ENCODE results near the gene ME3.

The ME3 gene

GRCh38 chr11:86502137-86502642 is 170.2 kb downstream of the ME3 start:
- TF ChIP-seq JUND (IDR thresholded peaks at IDR 0.05; ENCODE audit: low read depth), result no peak
- DNase-seq (ENCODE audit: low read depth in 1 of 2, low spot score in 1 of 2), result no peak
- in situ Hi-C loops (cut with HindIII; ENCODE audit: low pct_unique_long_range_greater_than_20kb, low sequenced_read_pairs), result no loop called here

- TF ChIP-seq JUND (IDR thresholded peaks at IDR 0.05; ENCODE audit: low read depth), result no peak
- in situ Hi-C loops (cut with HindIII; ENCODE audit: low pct_unique_long_range_greater_than_20kb, low sequenced_read_pairs), result no loop called here
- no peak for DNase-seq (ENCODE audit: low read depth in 1 of 2, low spot score in 1 of 2)
These were observed 171.8 kb downstream of the ME3 start for GRCh38 chr11:86500500-86501140.

- in situ Hi-C loops (cut with HindIII; ENCODE audit: low pct_unique_long_range_greater_than_20kb, low sequenced_read_pairs), result no loop called here
- TF ChIP-seq JUND (IDR thresholded peaks at IDR 0.05; ENCODE audit: low read depth), result no peak
- DNase-seq (ENCODE audit: low read depth in 1 of 2, low spot score in 1 of 2), result peak in 1 of 2 experiments; percentile 26
These were observed 172.7 kb downstream of the ME3 start for GRCh38 chr11:86499723-86500129.

GRCh38 chr11:86497836-86498235 is 174.6 kb downstream of the ME3 start:
- in situ Hi-C loops (cut with HindIII; ENCODE audit: low pct_unique_long_range_greater_than_20kb, low sequenced_read_pairs), result no loop called here

GRCh38 chr11:86497310-86497709 is 175.1 kb downstream of the ME3 start:
- DNase-seq (ENCODE audit: low read depth in 1 of 2, low spot score in 1 of 2), result no peak
- no peak for TF ChIP-seq JUND (IDR thresholded peaks at IDR 0.05; ENCODE audit: low read depth)
- in situ Hi-C loops (cut with HindIII; ENCODE audit: low pct_unique_long_range_greater_than_20kb, low sequenced_read_pairs), result no loop called here

More at GRCh38 chr11:86497836-86498235, 174.6 kb downstream of the ME3 start:
- no peak for TF ChIP-seq JUND (IDR thresholded peaks at IDR 0.05; ENCODE audit: low read depth)
- no peak for DNase-seq (ENCODE audit: low read depth in 1 of 2, low spot score in 1 of 2)

GRCh38 chr11:86495351-86495750 is 177.1 kb downstream of the ME3 start:
- no peak for TF ChIP-seq JUND (IDR thresholded peaks at IDR 0.05; ENCODE audit: low read depth)
- DNase-seq (ENCODE audit: low read depth in 1 of 2, low spot score in 1 of 2), result no peak
- in situ Hi-C loops (cut with HindIII; ENCODE audit: low pct_unique_long_range_greater_than_20kb, low sequenced_read_pairs), result no loop called here

GRCh38 chr11:86492370-86493010 is 179.9 kb downstream of the ME3 start:
- in situ Hi-C loops (cut with HindIII; ENCODE audit: low pct_unique_long_range_greater_than_20kb, low sequenced_read_pairs), result no loop called here
- DNase-seq (ENCODE audit: low read depth in 1 of 2, low spot score in 1 of 2), result no peak
- TF ChIP-seq JUND (IDR thresholded peaks at IDR 0.05; ENCODE audit: low read depth), result no peak

GRCh38 chr11:86491027-86491426 is 181.4 kb downstream of the ME3 start:
- TF ChIP-seq JUND (IDR thresholded peaks at IDR 0.05; ENCODE audit: low read depth), result no peak
- DNase-seq (ENCODE audit: low read depth in 1 of 2, low spot score in 1 of 2), result no peak
- in situ Hi-C loops (cut with HindIII; ENCODE audit: low pct_unique_long_range_greater_than_20kb, low sequenced_read_pairs), result no loop called here

- DNase-seq (ENCODE audit: low read depth in 1 of 2, low spot score in 1 of 2), result no peak
- in situ Hi-C loops (cut with HindIII; ENCODE audit: low pct_unique_long_range_greater_than_20kb, low sequenced_read_pairs), result no loop called here
- no peak for TF ChIP-seq JUND (IDR thresholded peaks at IDR 0.05; ENCODE audit: low read depth)
These were observed 181.8 kb downstream of the ME3 start for GRCh38 chr11:86490582-86490981.

GRCh38 chr11:86489442-86489841 is 183.0 kb downstream of the ME3 start:
- no peak for TF ChIP-seq JUND (IDR thresholded peaks at IDR 0.05; ENCODE audit: low read depth)
- in situ Hi-C loops (cut with HindIII; ENCODE audit: low pct_unique_long_range_greater_than_20kb, low sequenced_read_pairs), result no loop called here
- no peak for DNase-seq (ENCODE audit: low read depth in 1 of 2, low spot score in 1 of 2)

- no peak for TF ChIP-seq JUND (IDR thresholded peaks at IDR 0.05; ENCODE audit: low read depth)
- DNase-seq (ENCODE audit: low read depth in 1 of 2, low spot score in 1 of 2), result no peak
- in situ Hi-C loops (cut with HindIII; ENCODE audit: low pct_unique_long_range_greater_than_20kb, low sequenced_read_pairs), result no loop called here
These were observed 183.9 kb downstream of the ME3 start for GRCh38 chr11:86488553-86488952.

GRCh38 chr11:86487671-86488070 is 184.7 kb downstream of the ME3 start:
- in situ Hi-C loops (cut with HindIII; ENCODE audit: low pct_unique_long_range_greater_than_20kb, low sequenced_read_pairs), result no loop called here
- DNase-seq (ENCODE audit: low read depth in 1 of 2, low spot score in 1 of 2), result no peak
- TF ChIP-seq JUND (IDR thresholded peaks at IDR 0.05; ENCODE audit: low read depth), result no peak

GRCh38 chr11:86486261-86487030 is 186.0 kb downstream of the ME3 start:
- in situ Hi-C loops (cut with HindIII; ENCODE audit: low pct_unique_long_range_greater_than_20kb, low sequenced_read_pairs), result no loop called here
- no peak for TF ChIP-seq JUND (IDR thresholded peaks at IDR 0.05; ENCODE audit: low read depth)
- no peak for DNase-seq (ENCODE audit: low read depth in 1 of 2, low spot score in 1 of 2)

Data from T47D (cell line).